ENCODE data around the gene CCDC93. TPM values are rescaled to one million over a fixed set of nuclear protein-coding genes. Genes with fewer than 3 reads are reported as not detected.
A peak's percentile ranks its signal among the peaks of the same experiment; 100 is the strongest.

The CCDC93 gene
- total and polyA plus RNA-seq, 10 of the 15 experiments (the other 5 are each of a cell fraction or from before 2014, with no cell fraction given), result 3.6 to 27.2 (median 13.5) TPM

DNA sequence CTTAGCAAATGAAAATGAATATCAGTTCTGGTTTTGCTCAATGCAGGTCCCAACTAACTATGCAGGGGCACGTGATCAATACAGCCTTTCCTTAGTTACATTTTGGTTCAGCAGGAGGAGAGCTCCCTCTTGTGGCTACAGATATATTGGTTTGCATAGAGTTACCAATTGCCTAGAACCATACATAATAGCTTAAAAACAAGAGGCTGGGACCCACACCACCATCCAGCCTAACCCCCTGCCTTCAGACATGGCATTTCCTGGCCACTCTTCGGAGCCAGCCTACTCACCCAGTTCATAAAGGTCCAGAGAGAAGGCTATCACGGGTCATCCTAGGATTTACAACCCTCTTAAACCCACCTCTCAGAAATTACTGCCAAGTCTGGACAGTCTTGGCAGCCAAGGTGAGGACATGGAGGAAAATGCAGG is 10.5 kb downstream of the CCDC93 start (continued):
- TF ChIP-seq, protein P1, sequence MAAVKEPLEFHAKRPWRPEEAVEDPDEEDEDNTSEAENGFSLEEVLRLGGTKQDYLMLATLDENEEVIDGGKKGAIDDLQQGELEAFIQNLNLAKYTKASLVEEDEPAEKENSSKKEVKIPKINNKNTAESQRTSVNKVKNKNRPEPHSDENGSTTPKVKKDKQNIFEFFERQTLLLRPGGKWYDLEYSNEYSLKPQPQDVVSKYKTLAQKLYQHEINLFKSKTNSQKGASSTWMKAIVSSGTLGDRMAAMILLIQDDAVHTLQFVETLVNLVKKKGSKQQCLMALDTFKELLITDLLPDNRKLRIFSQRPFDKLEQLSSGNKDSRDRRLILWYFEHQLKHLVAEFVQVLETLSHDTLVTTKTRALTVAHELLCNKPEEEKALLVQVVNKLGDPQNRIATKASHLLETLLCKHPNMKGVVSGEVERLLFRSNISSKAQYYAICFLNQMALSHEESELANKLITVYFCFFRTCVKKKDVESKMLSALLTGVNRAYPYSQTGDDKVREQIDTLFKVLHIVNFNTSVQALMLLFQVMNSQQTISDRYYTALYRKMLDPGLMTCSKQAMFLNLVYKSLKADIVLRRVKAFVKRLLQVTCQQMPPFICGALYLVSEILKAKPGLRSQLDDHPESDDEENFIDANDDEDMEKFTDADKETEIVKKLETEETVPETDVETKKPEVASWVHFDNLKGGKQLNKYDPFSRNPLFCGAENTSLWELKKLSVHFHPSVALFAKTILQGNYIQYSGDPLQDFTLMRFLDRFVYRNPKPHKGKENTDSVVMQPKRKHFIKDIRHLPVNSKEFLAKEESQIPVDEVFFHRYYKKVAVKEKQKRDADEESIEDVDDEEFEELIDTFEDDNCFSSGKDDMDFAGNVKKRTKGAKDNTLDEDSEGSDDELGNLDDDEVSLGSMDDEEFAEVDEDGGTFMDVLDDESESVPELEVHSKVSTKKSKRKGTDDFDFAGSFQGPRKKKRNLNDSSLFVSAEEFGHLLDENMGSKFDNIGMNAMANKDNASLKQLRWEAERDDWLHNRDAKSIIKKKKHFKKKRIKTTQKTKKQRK (IDR thresholded peaks at IDR 0.05; ENCODE audit: low read depth, low read length), result no peak
- TF ChIP-seq RFX5 (IDR thresholded peaks at IDR 0.05; ENCODE audit: low read depth, low read length) (0 out of 2 replicates have a peak, but pooled peaks have one; percentile 23), POLR2AphosphoS5 (IDR thresholded peaks at IDR 0.05; ENCODE audit: low read length) (no peak), RAD21 (IDR thresholded peaks at IDR 0.05; ENCODE audit: insufficient read depth, low read depth, low read length) (peak; percentile 78), RAD51 (IDR thresholded peaks at IDR 0.05) (peak; percentile 98), SMC3 (IDR thresholded peaks at IDR 0.05; ENCODE audit: borderline replicate concordance, low read length) (peak; percentile 52), JUND (IDR thresholded peaks at IDR 0.05; ENCODE audit: low read depth, low read length) (no peak), KDM1A (IDR thresholded peaks at IDR 0.05; ENCODE audit: borderline replicate concordance) (no peak)
- TF ChIP-seq, protein P2, sequence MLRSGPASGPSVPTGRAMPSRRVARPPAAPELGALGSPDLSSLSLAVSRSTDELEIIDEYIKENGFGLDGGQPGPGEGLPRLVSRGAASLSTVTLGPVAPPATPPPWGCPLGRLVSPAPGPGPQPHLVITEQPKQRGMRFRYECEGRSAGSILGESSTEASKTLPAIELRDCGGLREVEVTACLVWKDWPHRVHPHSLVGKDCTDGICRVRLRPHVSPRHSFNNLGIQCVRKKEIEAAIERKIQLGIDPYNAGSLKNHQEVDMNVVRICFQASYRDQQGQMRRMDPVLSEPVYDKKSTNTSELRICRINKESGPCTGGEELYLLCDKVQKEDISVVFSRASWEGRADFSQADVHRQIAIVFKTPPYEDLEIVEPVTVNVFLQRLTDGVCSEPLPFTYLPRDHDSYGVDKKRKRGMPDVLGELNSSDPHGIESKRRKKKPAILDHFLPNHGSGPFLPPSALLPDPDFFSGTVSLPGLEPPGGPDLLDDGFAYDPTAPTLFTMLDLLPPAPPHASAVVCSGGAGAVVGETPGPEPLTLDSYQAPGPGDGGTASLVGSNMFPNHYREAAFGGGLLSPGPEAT (IDR thresholded peaks at IDR 0.05; ENCODE audit: low read depth), result no peak
- TF ChIP-seq, protein P3, sequence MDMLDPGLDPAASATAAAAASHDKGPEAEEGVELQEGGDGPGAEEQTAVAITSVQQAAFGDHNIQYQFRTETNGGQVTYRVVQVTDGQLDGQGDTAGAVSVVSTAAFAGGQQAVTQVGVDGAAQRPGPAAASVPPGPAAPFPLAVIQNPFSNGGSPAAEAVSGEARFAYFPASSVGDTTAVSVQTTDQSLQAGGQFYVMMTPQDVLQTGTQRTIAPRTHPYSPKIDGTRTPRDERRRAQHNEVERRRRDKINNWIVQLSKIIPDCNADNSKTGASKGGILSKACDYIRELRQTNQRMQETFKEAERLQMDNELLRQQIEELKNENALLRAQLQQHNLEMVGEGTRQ (IDR thresholded peaks at IDR 0.05; ENCODE audit: borderline replicate concordance, low read depth, low read length), result peak; percentile 94

All from GM12878 (cell line).